Epithelial cell of esophagus (primary cell): ENCODE data around the gene CFD.

Source experiments
- DNase-seq: peaks from one replicate; pipeline ENCODE4 v3.0.0; 2010; ENCODE audit warnings: low read depth
- H3K4me3 ChIP-seq: 2 replicates; pipeline ENCODE4 v1.5.1; 2011; ENCODE audit warnings: mild to moderate bottlenecking, low read length, control low read depth
- CTCF ChIP-seq: IDR thresholded peaks from 2 replicates; pipeline ENCODE4 v1.5.1; 2011; ENCODE audit warnings: low read depth, mild to moderate bottlenecking, low read length, control low read depth, inconsistent platforms; ENCODE audit not compliant: insufficient read depth; ENCODE audit errors: missing control alignments

CFD gene

DNA sequence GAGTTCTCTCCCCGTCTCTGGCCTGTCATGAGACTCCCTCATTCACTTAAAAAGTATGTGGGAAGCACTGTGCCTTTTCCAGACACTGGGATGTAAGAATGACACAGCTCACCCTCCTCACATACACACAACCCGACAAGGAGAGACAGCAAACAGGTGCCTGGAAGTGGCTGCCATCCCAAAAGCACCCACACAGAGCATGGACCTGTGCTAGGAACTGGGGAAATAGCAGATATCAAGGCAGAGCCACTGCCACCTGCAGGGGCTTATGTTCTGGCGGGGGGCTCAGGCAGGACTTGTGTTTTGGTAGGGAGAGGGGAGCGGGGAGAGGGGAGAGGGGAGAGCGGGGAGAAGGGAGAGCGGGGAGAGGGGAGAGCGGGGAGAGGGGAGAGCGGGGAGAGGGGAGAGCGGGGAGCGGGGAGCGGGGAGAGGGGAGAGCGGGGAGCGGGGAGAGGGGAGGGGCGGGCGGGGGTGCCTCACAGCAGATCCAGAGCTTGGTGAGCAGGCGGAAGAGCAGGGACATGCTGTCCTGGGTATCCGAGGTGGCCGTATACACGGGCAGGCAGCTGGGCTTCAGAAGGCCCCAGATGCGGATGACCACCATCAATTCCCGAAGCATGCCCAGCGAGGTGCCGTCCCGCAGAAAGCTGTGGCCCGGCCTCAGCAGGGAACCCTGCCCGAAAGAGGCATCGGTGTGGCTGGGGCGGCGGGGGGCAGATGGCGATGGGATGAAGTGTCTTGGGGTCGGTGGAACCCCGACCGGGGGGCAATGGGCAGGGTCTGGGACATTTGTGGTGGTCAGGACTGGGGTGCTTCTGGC is 12.2 kb downstream of the CFD start:
- no peak overlapping the region for H3K4me3 ChIP-seq
- no peak for TF ChIP-seq CTCF
- DNase-seq: no peak

GRCh38 chr19:872266-872951 is 12.9 kb downstream of the CFD start:
- no peak for TF ChIP-seq CTCF
- H3K4me3 ChIP-seq: no peak overlapping the region

DNA sequence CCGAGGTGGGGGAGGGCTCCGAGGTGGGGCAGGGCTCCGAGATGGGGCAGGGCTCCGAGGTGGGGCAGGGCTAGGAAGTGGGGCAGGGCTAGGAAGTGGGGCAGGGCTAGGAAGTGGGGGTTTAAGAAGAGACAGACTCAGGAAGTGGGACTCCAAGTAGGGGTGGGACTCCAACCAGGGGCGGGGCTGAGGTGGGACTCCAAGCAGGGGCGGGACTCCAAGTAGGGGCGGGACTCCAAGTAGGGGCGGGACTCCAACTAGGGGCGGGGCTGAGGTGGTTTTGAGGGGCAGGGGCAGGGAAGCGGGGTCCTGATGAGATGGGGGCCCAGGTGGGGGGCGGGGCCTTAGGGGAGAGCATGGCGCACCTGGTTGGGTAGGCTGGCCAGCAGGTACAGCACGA is 13.6 kb downstream of the CFD start:
- H3K4me3 ChIP-seq: no peak overlapping the region
- no peak for TF ChIP-seq CTCF
- DNase-seq: peak; percentile 43

More at GRCh38 chr19:872266-872951, 12.9 kb downstream of the CFD start:
- peak; percentile 75 for DNase-seq

DNA sequence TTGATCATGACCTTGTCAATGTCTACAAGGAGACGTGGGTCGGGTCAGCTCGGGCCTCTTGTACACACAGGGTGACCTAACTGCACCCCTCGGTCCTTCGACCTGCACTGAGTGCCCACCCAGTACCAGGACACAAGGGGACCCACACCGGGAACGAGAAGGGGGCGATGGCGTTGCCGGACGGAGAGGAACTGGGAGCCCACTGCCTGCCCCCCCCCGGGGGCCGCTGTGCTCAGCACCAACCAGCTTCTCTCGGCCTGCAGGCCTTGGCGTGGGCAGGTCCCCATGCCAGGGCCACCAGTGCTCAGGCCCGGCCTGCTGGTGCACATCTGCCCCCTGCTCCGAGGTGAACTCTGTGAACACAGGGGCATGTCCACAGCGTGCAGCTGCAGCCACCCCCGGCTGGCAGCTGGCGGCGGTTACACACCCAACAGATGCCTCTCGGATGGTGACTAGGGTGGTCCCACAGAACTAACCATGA is 14.1 kb downstream of the CFD start:
- no peak for TF ChIP-seq CTCF
- DNase-seq: no peak
- no peak overlapping the region for H3K4me3 ChIP-seq

DNA sequence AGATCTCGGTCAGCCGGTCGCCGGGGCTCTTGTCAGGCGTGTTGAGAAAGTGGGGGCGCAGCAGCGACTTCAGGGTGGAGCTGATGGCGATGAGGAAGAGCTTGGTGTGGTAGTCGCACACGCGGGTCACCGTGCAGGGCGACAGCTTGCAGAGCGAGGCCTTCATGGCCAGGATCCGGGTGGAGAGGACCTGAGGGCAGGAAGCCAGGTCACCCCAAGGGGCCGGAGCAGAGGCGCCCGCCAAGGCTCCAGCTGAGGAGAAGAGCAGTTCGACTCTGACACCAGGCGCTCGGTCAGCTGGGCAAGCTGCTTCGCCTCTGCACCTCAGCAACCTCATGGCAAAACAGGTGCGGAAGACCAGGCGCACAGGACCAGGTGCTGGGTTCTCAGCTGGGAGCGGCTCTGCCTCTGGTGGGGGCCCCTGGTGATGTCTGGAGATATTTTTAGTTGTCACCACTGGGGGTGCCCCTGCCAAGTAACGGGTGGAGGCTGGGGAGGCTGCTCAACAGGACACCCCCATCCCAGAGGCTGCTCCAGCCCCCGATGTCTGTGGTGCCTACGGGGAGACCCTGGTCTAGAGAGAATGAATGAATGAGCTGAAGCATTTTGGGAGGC is 15.9 kb downstream of the CFD start:
- DNase-seq: no peak
- no peak overlapping the region for H3K4me3 ChIP-seq
- TF ChIP-seq CTCF: no peak

- no peak for DNase-seq
- no peak overlapping the region for H3K4me3 ChIP-seq
- TF ChIP-seq CTCF: no peak
These were observed 16.6 kb downstream of the CFD start for GRCh38 chr19:876089-876488.
